Keratinocyte (primary cell): ENCODE measurements around the gene SPTLC3. TPM values are rescaled to one million over a fixed set of nuclear protein-coding genes. Genes with fewer than 3 reads are reported as not detected.

Experiments used
- DNase-seq: peaks from one replicate; pipeline ENCODE4 v3.0.0-alpha.2; 2011; ENCODE audit warnings: low read depth, missing footprints, low spot score
- FAIRE-seq: peaks from 2 replicates; lab custom pipeline; 2011; peaks lifted over from hg19 to GRCh38; lab: Jason Lieb, UNC
- H2AFZ ChIP-seq: 2 replicates; pipeline ENCODE4 v1.6.0; 2012; ENCODE audit warnings: low read length, control low read depth, inconsistent platforms; ENCODE audit not compliant: control insufficient read depth
- H3K27ac ChIP-seq: 2 replicates; pipeline ENCODE4 v1.5.1; 2011; ENCODE audit warnings: low read length; ENCODE audit not compliant: control insufficient read depth, insufficient read depth
- H3K27me3 ChIP-seq: 3 replicates; pipeline ENCODE4 v1.6.0; 2011; ENCODE audit warnings: low read length; ENCODE audit not compliant: control insufficient read depth, insufficient read depth; ENCODE audit errors: extremely low read depth
- H3K36me3 ChIP-seq, 2 experiments: 2 replicates in 1 of 2; 3 replicates in 1 of 2; pipeline ENCODE4 v1.5.1; 2011; ENCODE audit warnings: low read length in 2 of 2, mild to moderate bottlenecking in 1 of 2; ENCODE audit not compliant: control insufficient read depth in 2 of 2, insufficient read depth in 2 of 2; ENCODE audit errors: extremely low read depth in 1 of 2
- H3K4me1 ChIP-seq: 3 replicates; pipeline ENCODE4 v1.5.1; 2011; ENCODE audit warnings: low read length; ENCODE audit not compliant: control insufficient read depth, insufficient read depth; ENCODE audit errors: extremely low read depth
- H3K4me2 ChIP-seq: 3 replicates; pipeline ENCODE4 v1.6.0; 2011; ENCODE audit warnings: low read depth, low read length; ENCODE audit not compliant: control insufficient read depth, insufficient read depth; ENCODE audit errors: extremely low read depth
- H3K4me3 ChIP-seq, 3 experiments: fragments of 200-600 bp in 1 of 3; sonication (generic) in 1 of 3; 2 replicates in 2 of 3; 3 replicates in 1 of 3; pipeline ENCODE4 v1.5.1; 2011 to 2016; ENCODE audit warnings: low read length in 3 of 3, mild to moderate bottlenecking in 3 of 3, control low read depth in 2 of 3, inconsistent platforms in 1 of 3, low read depth in 1 of 3, mixed read lengths in 1 of 3, mixed run types in 1 of 3, moderate library complexity in 1 of 3; ENCODE audit not compliant: control insufficient read depth in 2 of 3, insufficient read depth in 2 of 3; ENCODE audit errors: extremely low read depth in 1 of 3
- H3K79me2 ChIP-seq: 2 replicates; pipeline ENCODE4 v1.6.0; 2012; ENCODE audit warnings: low read length; ENCODE audit not compliant: control insufficient read depth, insufficient read depth
- H3K9ac ChIP-seq: 3 replicates; pipeline ENCODE4 v1.6.0; 2011; ENCODE audit warnings: low read length; ENCODE audit not compliant: control insufficient read depth, insufficient read depth; ENCODE audit errors: extremely low read depth
- H3K9me1 ChIP-seq: 3 replicates; pipeline ENCODE4 v1.6.0; 2011; ENCODE audit warnings: low read length; ENCODE audit not compliant: control insufficient read depth, insufficient read depth; ENCODE audit errors: extremely low read depth
- H3K9me3 ChIP-seq: 2 replicates; pipeline ENCODE4 v1.5.1; 2012; ENCODE audit warnings: low read depth, low read length; ENCODE audit not compliant: control insufficient read depth
- H4K20me1 ChIP-seq: 3 replicates; pipeline ENCODE4 v1.6.0; 2011; ENCODE audit warnings: low read length; ENCODE audit not compliant: control insufficient read depth, insufficient read depth; ENCODE audit errors: extremely low read depth
- CTCF ChIP-seq, 3 experiments: IDR thresholded peaks in 1 of 3; conservative IDR thresholded peaks in 1 of 3; optimal IDR thresholded peaks in 1 of 3; 2 replicates in 2 of 3; 3 replicates in 1 of 3; pipeline versions ENCODE3 to v1.5.1; 2011; ENCODE audit warnings: low read length in 3 of 3, mild to moderate bottlenecking in 3 of 3, moderate library complexity in 2 of 3, control low read depth in 1 of 3, inconsistent platforms in 1 of 3; ENCODE audit not compliant: insufficient read depth in 2 of 3; ENCODE audit errors: extremely low read depth in 1 of 3
- EZH2 ChIP-seq: IDR thresholded peaks from one replicate; pipeline ENCODE4 v1.6.1; 2012; ENCODE audit warnings: inconsistent platforms, mild to moderate bottlenecking, low read length, moderate library complexity
- dilution Hi-C: fragments of 300-500 bp; cut with MboI; formaldehyde crosslinking; loops from one replicate; pipeline ENCODE4 v1.7.0; 2020; ENCODE audit warnings: low sequenced_read_pairs; ENCODE audit not compliant: extremely low pct_ligation_motif_present
- polyA plus RNA-seq, 5 experiments: library from polyadenylated mRNA; depleted of rRNA in 3 of 5; stranded (reverse) in 3 of 5; stranded (forward) in 1 of 5; unstranded in 1 of 5; fragments of >200 nt; gene quantifications; 1 replicate in 1 of 5; 2 replicates in 3 of 5; 3 replicates in 1 of 5; pipeline versions ENCODE4 v1.2.1 to v1.2.3, GENCODE V29; 2011 to 2012; ENCODE audit warnings: missing spikeins in 2 of 5, low read depth in 1 of 5, low replicate concordance in 1 of 5

The SPTLC3 gene
- polyA plus RNA-seq, 1 donor (not counting 4 experiments of a cell fraction or from before 2014, with no cell fraction given): 11.4 TPM

GRCh38 chr20:13102237-13102636 lies 93.5 kb downstream of the SPTLC3 start:
- DNase-seq: no peak
- Histone ChIP-seq H3K4me1 (peaks cover 31% of the 10 kb centered on the region), H3K9me3 (no peaks in the 10 kb centered on the region), H3K9ac (no peak overlapping the region), H3K4me2 (no peak overlapping the region), H3K27me3 (no peaks in the 10 kb centered on the region), H3K36me3 (no peaks in the 10 kb centered on the region), H3K9me1 (no peaks in the 10 kb centered on the region), H3K4me3 (no peak overlapping the region), H3K27ac (no peak overlapping the region), H4K20me1 (no peaks in the 10 kb centered on the region), H2AFZ (no peak overlapping the region), H3K79me2 (no peaks in the 10 kb centered on the region)
- peak; percentile 34 for FAIRE-seq
- dilution Hi-C loops: loop anchor here (25.0 kb wide), 1 partner anchor 415 kb away; no protein-coding TSS in a partner anchor
- TF ChIP-seq EZH2 (no peak), CTCF (optimal IDR thresholded peaks at IDR 0.05 in 1 of 3, IDR thresholded peaks at IDR 0.05 in 1 of 3, conservative IDR thresholded peaks at IDR 0.05 in 1 of 3; ENCODE audit: extremely low read depth in 1 of 3, insufficient read depth in 2 of 3, low read length in 3 of 3) (no peak)

GRCh38 chr20:13102694-13103093 lies 93.9 kb downstream of the SPTLC3 start:
- TF ChIP-seq EZH2 (no peak), CTCF (optimal IDR thresholded peaks at IDR 0.05 in 1 of 3, IDR thresholded peaks at IDR 0.05 in 1 of 3, conservative IDR thresholded peaks at IDR 0.05 in 1 of 3; ENCODE audit: extremely low read depth in 1 of 3, insufficient read depth in 2 of 3, low read length in 3 of 3) (no peak)
- Histone ChIP-seq H3K4me2 (no peak overlapping the region), H3K9me1 (no peaks in the 10 kb centered on the region), H4K20me1 (no peaks in the 10 kb centered on the region), H3K9me3 (no peaks in the 10 kb centered on the region), H3K4me1 (peaks cover 31% of the 10 kb centered on the region), H3K27ac (no peak overlapping the region), H3K27me3 (no peaks in the 10 kb centered on the region), H3K36me3 (no peaks in the 10 kb centered on the region), H3K4me3 (no peak overlapping the region), H3K79me2 (no peaks in the 10 kb centered on the region), H3K9ac (no peak overlapping the region), H2AFZ (no peak overlapping the region)
- FAIRE-seq (no peak), DNase-seq (no peak)
- dilution Hi-C loops: loop anchor here (25.0 kb wide), 1 partner anchor 415 kb away; no protein-coding TSS in a partner anchor
